ENCODE measurements around the gene TXNDC12.
A peak's percentile ranks its signal among the peaks of the same experiment; 100 is the strongest.
"Not testable (repeated sequence)": the region's sequence is repeated elsewhere in the genome, so short reads cannot be mapped to it uniquely, and the experiment has no call there.

TXNDC12 gene

GRCh38 chr1:52045666-52046195 lies 9.3 kb downstream of the TXNDC12 start:
- not testable (repeated sequence) for DNase-seq

GRCh38 chr1:52045236-52045635 lies 9.8 kb downstream of the TXNDC12 start:
- no peak for DNase-seq

GRCh38 chr1:52041551-52042185 lies 13.3 kb downstream of the TXNDC12 start:
- DNase-seq = no peak

GRCh38 chr1:52037909-52038308 lies 17.1 kb downstream of the TXNDC12 start:
- no peak for DNase-seq

GRCh38 chr1:52037402-52037814 lies 17.6 kb downstream of the TXNDC12 start:
- no peak for DNase-seq

GRCh38 chr1:52034050-52034384 lies 21.0 kb downstream of the TXNDC12 start:
- DNase-seq = no peak

GRCh38 chr1:52033190-52034049 lies 21.6 kb downstream of the TXNDC12 start, which contains the start of gene KTI12:
Gene KTI12 (minus strand): TSS chr1:52033810. CDS start chr1:52033761, 49 bp downstream.
- peak; percentile 39 for DNase-seq

GRCh38 chr1:52032785-52033131 lies 22.2 kb downstream of the TXNDC12 start:
- no peak for DNase-seq

- DNase-seq = no peak
Observed at GRCh38 chr1:52032124-52032784, 22.7 kb downstream of the TXNDC12 start.

- not testable (repeated sequence) for DNase-seq
Observed at GRCh38 chr1:52028839-52029238, 26.2 kb downstream of the TXNDC12 start.

- no peak for DNase-seq
Observed at GRCh38 chr1:52028328-52028727, 26.7 kb downstream of the TXNDC12 start.

- DNase-seq = no peak
Observed at GRCh38 chr1:52026278-52026677, 28.7 kb downstream of the TXNDC12 start.

GRCh38 chr1:52022133-52022532 lies 32.9 kb downstream of the TXNDC12 start:
- DNase-seq = no peak

- DNase-seq = no peak
Observed at GRCh38 chr1:52008071-52008809, 46.8 kb downstream of the TXNDC12 start.

GRCh38 chr1:52007215-52008002 lies 47.6 kb downstream of the TXNDC12 start:
- no peak for DNase-seq

GRCh38 chr1:52006081-52006553 lies 48.9 kb downstream of the TXNDC12 start:
- not testable (repeated sequence) for DNase-seq

- DNase-seq = not testable (repeated sequence)
Observed at GRCh38 chr1:52005548-52005947, 49.4 kb downstream of the TXNDC12 start.

GRCh38 chr1:52003877-52004276 lies 51.1 kb downstream of the TXNDC12 start:
- DNase-seq = no peak

GRCh38 chr1:52002038-52002917 lies 52.7 kb downstream of the TXNDC12 start:
- peak; percentile 62 for DNase-seq

- no peak for DNase-seq
Observed at GRCh38 chr1:51998701-51999100, 56.3 kb downstream of the TXNDC12 start.

- DNase-seq = no peak
Observed at GRCh38 chr1:51997974-51998382, 57.0 kb downstream of the TXNDC12 start.
